ENCODE results near the gene ADAMTS8. TPM values are rescaled to one million over a fixed set of nuclear protein-coding genes. Genes with fewer than 3 reads are reported as not detected.

The ADAMTS8 gene
- total and polyA plus RNA-seq, 9 of the 15 experiments (the other 6 are each of a cell fraction or from before 2014, with no cell fraction given): not detected

- no peak for TF ChIP-seq PATZ1 (CRISPR knock-in tag; IDR thresholded peaks at IDR 0.05; ENCODE audit: borderline replicate concordance)
- no peak for TF ChIP-seq ZNF253 (CRISPR knock-in tag; conservative IDR thresholded peaks at IDR 0.05)
- no peak for TF ChIP-seq DNMT1 (IDR thresholded peaks at IDR 0.05)
- no peak for TF ChIP-seq SRF (CRISPR knock-in tag; IDR thresholded peaks at IDR 0.05)
- no peak for TF ChIP-seq MAX (CRISPR knock-in tag; IDR thresholded peaks at IDR 0.05)
- no peak for TF ChIP-seq ZNF134 (CRISPR knock-in tag; conservative IDR thresholded peaks at IDR 0.05)
- no peak for TF ChIP-seq MCM2 (IDR thresholded peaks at IDR 0.05; ENCODE audit: low read depth)
- no peak for TF ChIP-seq ZNF655 (CRISPR knock-in tag; IDR thresholded peaks at IDR 0.05)
- TF ChIP-seq HNRNPL (IDR thresholded peaks at IDR 0.05; ENCODE audit: low read depth, low read length): no peak
- no peak for TF ChIP-seq ZBED1 (IDR thresholded peaks at IDR 0.05)
- TF ChIP-seq ZNF263 (CRISPR knock-in tag; IDR thresholded peaks at IDR 0.05; ENCODE audit: borderline replicate concordance): no peak
- TF ChIP-seq NR1H2 (CRISPR knock-in tag; IDR thresholded peaks at IDR 0.05): no peak
- TF ChIP-seq RFX1 (IDR thresholded peaks at IDR 0.05): no peak
- peak; percentile 34; the same call in 1 of the 2 replicates for TF ChIP-seq TFAP4 (CRISPR knock-in tag; IDR thresholded peaks at IDR 0.05; ENCODE audit: borderline replicate concordance)
- TF ChIP-seq TCF3 (CRISPR knock-in tag; IDR thresholded peaks at IDR 0.05): no peak
- TF ChIP-seq TCF7L2 (IDR thresholded peaks at IDR 0.05; ENCODE audit: low read depth, low read length): no peak
- no peak for TF ChIP-seq KAT7 (CRISPR knock-in tag; IDR thresholded peaks at IDR 0.05; ENCODE audit: borderline replicate concordance)
- TF ChIP-seq ARID3B (CRISPR knock-in tag; IDR thresholded peaks at IDR 0.05; ENCODE audit: borderline replicate concordance): no peak
- no peak for TF ChIP-seq POLR2G (IDR thresholded peaks at IDR 0.05; ENCODE audit: low read depth, low read length)
- TF ChIP-seq NCOA4 (IDR thresholded peaks at IDR 0.05; ENCODE audit: partially characterized antibody): no peak
- TF ChIP-seq SAFB2 (IDR thresholded peaks at IDR 0.05; ENCODE audit: borderline replicate concordance, low read depth, low read length, severe bottlenecking): no peak
- TF ChIP-seq JUNB (CRISPR knock-in tag; conservative IDR thresholded peaks at IDR 0.05): no peak
These were observed 6.3 kb upstream of the ADAMTS8 start (continued) for GRCh38 chr11:130434521-130435223.
